Loucy (cell line): ENCODE measurements around the gene PLD5.

Experiments
- H2AFZ ChIP-seq: fragments of 200-600 bp; sonication (generic); 2 replicates; pipeline ENCODE4 v1.6.0; 2016; ENCODE audit warnings: antibody characterized with exemption, mild to moderate bottlenecking, low read length, moderate library complexity
- H3F3A ChIP-seq: fragments of 200-600 bp; 2 replicates; pipeline ENCODE4 v1.6.0; 2016; ENCODE audit warnings: antibody characterized with exemption, low read depth, mild to moderate bottlenecking
- H3K27me3 ChIP-seq: fragments of 200-600 bp; sonication (generic); 2 replicates; pipeline ENCODE4 v1.6.1; 2014; ENCODE audit warnings: low read length, mild to moderate bottlenecking; ENCODE audit not compliant: insufficient read depth, poor library complexity, severe bottlenecking
- H3K36me3 ChIP-seq: fragments of 200-600 bp; sonication (generic); 2 replicates; pipeline ENCODE4 v1.6.1; 2016; ENCODE audit warnings: low read length; ENCODE audit not compliant: insufficient read depth
- H3K4me1 ChIP-seq: fragments of 200-600 bp; sonication (generic); 2 replicates; pipeline ENCODE4 v1.5.1; 2014; ENCODE audit warnings: low read length, mild to moderate bottlenecking; ENCODE audit not compliant: insufficient read depth, poor library complexity, severe bottlenecking
- H3K4me2 ChIP-seq: fragments of 200-600 bp; sonication (generic); 2 replicates; pipeline ENCODE4 v1.6.0; 2014; ENCODE audit warnings: antibody characterized with exemption, low read length, low read depth, mild to moderate bottlenecking; ENCODE audit not compliant: poor library complexity, severe bottlenecking
- H3K4me3 ChIP-seq: fragments of 200-600 bp; sonication (generic); 2 replicates; pipeline ENCODE4 v1.5.1; 2014; ENCODE audit warnings: low read length, mild to moderate bottlenecking, mixed read lengths; ENCODE audit not compliant: poor library complexity, severe bottlenecking
- H3K79me2 ChIP-seq: fragments of 200-600 bp; sonication (generic); 2 replicates; pipeline ENCODE4 v1.6.1; 2014; ENCODE audit warnings: low read length; ENCODE audit not compliant: insufficient read depth
- H3K9ac ChIP-seq: fragments of 200-600 bp; sonication (generic); 2 replicates; pipeline ENCODE4 v1.6.0; 2014; ENCODE audit warnings: mild to moderate bottlenecking, low read depth, low read length, moderate library complexity; ENCODE audit not compliant: poor library complexity, severe bottlenecking
- H3K9me2 ChIP-seq: fragments of 200-600 bp; sonication (generic); replicated peaks from 2 replicates; pipeline ENCODE4 v1.6.1; 2016; ENCODE audit warnings: low read depth, low read length, mixed read lengths
- H3K9me3 ChIP-seq: fragments of 200-600 bp; sonication (generic); 2 replicates; pipeline ENCODE4 v1.6.1; 2014; ENCODE audit warnings: mild to moderate bottlenecking, antibody characterized with exemption, low read length, low read depth; ENCODE audit not compliant: insufficient read depth
- H4K20me1 ChIP-seq: fragments of 200-600 bp; sonication (generic); 2 replicates; pipeline ENCODE4 v1.6.0; 2014; ENCODE audit warnings: antibody characterized with exemption, low read length, mild to moderate bottlenecking; ENCODE audit not compliant: insufficient read depth, poor library complexity, severe bottlenecking
- CTCF ChIP-seq: fragments of 200-600 bp; sonication (generic); conservative IDR thresholded peaks from 2 replicates; pipeline ENCODE4 v1.5.1; 2014; ENCODE audit warnings: mild to moderate bottlenecking, antibody characterized with exemption, low read length
- EZH2phosphoT487 ChIP-seq: fragments of 200-600 bp; IDR thresholded peaks from 2 replicates; pipeline ENCODE4 v1.6.1; 2018; ENCODE audit warnings: antibody characterized with exemption, mild to moderate bottlenecking, moderate library complexity, borderline replicate concordance

PLD5 gene

DNA sequence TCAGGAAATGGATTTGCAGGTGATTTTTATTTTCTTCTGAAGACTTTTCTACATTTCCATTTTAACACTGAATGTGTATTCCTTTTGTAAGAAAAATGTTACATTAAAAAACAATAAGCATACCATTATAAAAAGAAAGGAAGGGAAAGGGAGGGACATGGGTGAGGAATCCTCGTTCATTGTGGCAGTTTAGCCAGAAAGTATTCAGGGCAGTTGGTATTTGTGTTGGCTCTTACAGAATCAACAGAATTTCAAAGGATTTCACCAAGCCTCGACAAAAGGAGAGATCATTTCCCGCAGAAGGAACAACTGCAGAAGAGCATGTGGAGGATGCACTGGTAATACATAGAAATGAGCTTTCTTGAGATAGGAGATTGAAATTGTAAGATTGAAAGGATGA lies 35.0 kb downstream of the PLD5 start:
- Histone ChIP-seq H3K9me2 (no peaks in the 10 kb centered on the region), H3K4me3 (no peak overlapping the region), H3K79me2 (no peaks in the 10 kb centered on the region), H3K9ac (no peak overlapping the region), H3K4me2 (no peak overlapping the region), H3F3A (no peaks in the 10 kb centered on the region), H4K20me1 (no peaks in the 10 kb centered on the region), H2AFZ (no peak overlapping the region), H3K27me3 (no peaks in the 10 kb centered on the region), H3K36me3 (no peaks in the 10 kb centered on the region), H3K9me3 (0 out of 2 replicates have a peak, but pooled peaks cover 3% of the 10 kb centered on the region), H3K4me1 (no peaks in the 10 kb centered on the region)
- TF ChIP-seq EZH2phosphoT487 (no peak), CTCF (no peak)

DNA sequence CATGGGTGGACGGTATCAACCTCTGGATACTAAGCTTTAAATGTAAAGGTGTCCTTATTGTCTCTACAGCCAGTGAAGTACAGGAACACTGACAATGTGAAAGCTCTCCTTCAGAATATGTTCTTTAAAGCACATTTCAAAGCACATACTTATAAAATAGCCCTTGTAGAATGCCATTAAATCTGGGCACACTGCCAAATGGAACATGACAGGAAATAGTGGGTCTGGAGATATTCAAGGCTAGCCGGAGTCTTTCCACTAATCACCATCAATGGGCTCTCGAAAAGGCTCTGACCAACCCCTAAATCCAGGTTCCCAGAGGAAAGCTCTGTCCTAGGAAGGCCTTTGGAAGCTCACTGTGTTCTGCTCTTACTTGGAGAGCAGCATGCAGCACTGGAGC lies 46.6 kb downstream of the PLD5 start:
- Histone ChIP-seq H3F3A (no peaks in the 10 kb centered on the region), H3K9me2 (no peaks in the 10 kb centered on the region), H3K4me2 (no peak overlapping the region), H3K9ac (no peak overlapping the region), H3K4me1 (no peaks in the 10 kb centered on the region), H3K36me3 (no peaks in the 10 kb centered on the region), H3K9me3 (no peaks in the 10 kb centered on the region), H4K20me1 (no peaks in the 10 kb centered on the region), H3K79me2 (no peaks in the 10 kb centered on the region), H3K4me3 (no peak overlapping the region), H2AFZ (no peak overlapping the region), H3K27me3 (no peaks in the 10 kb centered on the region)
- TF ChIP-seq CTCF = no peak
- TF ChIP-seq EZH2phosphoT487 = no peak

DNA sequence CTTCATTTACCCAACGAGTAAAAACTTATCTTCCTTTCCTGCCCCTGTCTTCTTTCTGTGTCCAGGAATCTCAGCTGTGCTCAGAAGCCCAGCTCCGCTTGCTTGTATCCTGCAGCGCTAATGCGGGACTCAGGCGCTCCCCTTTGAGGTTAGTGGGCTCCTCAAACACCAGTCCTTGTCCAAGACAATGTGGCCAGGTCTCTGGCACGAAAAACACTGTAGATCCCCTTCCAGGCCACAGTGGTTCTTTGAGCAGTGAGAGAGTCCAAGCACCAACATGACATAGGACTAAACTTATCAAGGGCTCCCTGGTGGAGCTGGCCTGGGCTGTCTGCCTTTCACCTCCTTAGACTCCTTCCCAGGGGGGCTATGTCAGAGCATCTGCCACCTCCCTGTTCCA lies 53.7 kb downstream of the PLD5 start:
- TF ChIP-seq CTCF = no peak
- TF ChIP-seq EZH2phosphoT487 = no peak
- H3K27me3 ChIP-seq = no peaks in the 10 kb centered on the region
- no peak overlapping the region for H3K4me3 ChIP-seq
- no peaks in the 10 kb centered on the region for H3K79me2 ChIP-seq
- no peak overlapping the region for H2AFZ ChIP-seq
- H3K9me2 ChIP-seq = no peaks in the 10 kb centered on the region
- no peaks in the 10 kb centered on the region for H3K4me1 ChIP-seq
- no peaks in the 10 kb centered on the region for H3F3A ChIP-seq
- H3K9me3 ChIP-seq = no peaks in the 10 kb centered on the region
- no peaks in the 10 kb centered on the region for H4K20me1 ChIP-seq
- no peaks in the 10 kb centered on the region for H3K36me3 ChIP-seq
- no peak overlapping the region for H3K9ac ChIP-seq
- no peak overlapping the region for H3K4me2 ChIP-seq
